Coronary artery (tissue), 2 donors: ENCODE measurements around the gene BHLHE23.

ENCODE experiments used
- DNase-seq: peaks from one replicate; pipeline ENCODE4 v3.0.0-alpha.2; 2017; ENCODE audit warnings: low spot score
- H3K27ac ChIP-seq, 2 donors: fragments of 200-600 bp; sonication (generic); one replicate each; pipeline ENCODE4 v1.5.1; 2016 to 2019
- H3K4me3 ChIP-seq: fragments of 200-600 bp; sonication (generic); 2 replicates; pipeline ENCODE4 v1.5.1; 2016; ENCODE audit warnings: mild to moderate bottlenecking, moderate library complexity
- TF ChIP-seq, protein P1 (sequence below): fragments of 200-600 bp; sonication (generic); IDR thresholded peaks from one replicate; pipeline ENCODE4 v1.5.1; 2019; ENCODE audit warnings: antibody characterized with exemption

Gene BHLHE23

DNA sequence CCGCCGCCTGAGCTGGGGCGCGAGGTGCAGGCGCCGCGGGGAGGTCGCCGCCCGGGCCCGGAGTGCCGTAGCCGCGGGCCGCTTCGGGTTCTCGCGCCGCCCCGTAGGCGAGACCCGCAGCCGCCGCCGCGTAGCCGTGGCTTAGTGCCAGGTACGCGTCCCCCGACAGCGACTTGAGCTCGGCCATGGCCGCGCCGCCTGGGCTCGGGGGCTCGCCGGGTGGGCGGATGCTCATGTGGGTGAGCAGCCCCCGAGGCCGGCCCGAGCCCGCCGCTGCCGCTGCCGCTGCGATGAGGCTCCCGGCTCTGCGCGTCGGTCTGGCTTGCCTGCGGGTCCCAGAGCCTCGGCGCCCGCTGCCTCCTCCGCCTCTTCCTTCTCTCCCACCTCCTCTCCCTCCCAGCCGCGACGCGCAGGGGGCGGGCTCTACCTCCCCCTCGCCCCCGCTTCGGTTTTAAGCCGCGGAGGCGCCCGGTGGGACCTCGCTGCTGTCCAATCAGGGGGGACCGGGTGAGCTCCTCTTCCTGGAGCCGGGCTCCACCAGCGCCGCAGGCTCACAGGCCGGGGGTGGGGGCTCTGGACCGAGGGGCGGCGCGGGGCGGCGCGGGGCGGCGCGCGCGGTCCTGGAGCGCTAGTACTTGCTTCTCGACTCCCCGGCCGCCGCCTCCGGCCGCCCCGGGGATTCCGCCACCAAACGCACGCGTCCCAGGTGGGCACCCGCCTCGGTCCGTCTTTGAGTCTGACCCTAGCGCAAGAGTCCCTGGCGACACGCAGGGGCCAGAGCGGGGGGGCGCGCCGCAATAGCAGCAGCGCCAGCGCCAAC lies at the start of gene BHLHE23:
BHLHE23 (minus strand) TSS at position 425 of the 820 bp plus-strand sequence; CDS start at position 235, 190 bp downstream.
- DNase-seq, result no peak
- H3K4me3 ChIP-seq, result peak within 1 kb of the TSS; percentile 42
- no peak within 1 kb of the TSS for H3K27ac ChIP-seq
- TF ChIP-seq, protein P1, sequence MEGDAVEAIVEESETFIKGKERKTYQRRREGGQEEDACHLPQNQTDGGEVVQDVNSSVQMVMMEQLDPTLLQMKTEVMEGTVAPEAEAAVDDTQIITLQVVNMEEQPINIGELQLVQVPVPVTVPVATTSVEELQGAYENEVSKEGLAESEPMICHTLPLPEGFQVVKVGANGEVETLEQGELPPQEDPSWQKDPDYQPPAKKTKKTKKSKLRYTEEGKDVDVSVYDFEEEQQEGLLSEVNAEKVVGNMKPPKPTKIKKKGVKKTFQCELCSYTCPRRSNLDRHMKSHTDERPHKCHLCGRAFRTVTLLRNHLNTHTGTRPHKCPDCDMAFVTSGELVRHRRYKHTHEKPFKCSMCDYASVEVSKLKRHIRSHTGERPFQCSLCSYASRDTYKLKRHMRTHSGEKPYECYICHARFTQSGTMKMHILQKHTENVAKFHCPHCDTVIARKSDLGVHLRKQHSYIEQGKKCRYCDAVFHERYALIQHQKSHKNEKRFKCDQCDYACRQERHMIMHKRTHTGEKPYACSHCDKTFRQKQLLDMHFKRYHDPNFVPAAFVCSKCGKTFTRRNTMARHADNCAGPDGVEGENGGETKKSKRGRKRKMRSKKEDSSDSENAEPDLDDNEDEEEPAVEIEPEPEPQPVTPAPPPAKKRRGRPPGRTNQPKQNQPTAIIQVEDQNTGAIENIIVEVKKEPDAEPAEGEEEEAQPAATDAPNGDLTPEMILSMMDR, result no peak

DNA sequence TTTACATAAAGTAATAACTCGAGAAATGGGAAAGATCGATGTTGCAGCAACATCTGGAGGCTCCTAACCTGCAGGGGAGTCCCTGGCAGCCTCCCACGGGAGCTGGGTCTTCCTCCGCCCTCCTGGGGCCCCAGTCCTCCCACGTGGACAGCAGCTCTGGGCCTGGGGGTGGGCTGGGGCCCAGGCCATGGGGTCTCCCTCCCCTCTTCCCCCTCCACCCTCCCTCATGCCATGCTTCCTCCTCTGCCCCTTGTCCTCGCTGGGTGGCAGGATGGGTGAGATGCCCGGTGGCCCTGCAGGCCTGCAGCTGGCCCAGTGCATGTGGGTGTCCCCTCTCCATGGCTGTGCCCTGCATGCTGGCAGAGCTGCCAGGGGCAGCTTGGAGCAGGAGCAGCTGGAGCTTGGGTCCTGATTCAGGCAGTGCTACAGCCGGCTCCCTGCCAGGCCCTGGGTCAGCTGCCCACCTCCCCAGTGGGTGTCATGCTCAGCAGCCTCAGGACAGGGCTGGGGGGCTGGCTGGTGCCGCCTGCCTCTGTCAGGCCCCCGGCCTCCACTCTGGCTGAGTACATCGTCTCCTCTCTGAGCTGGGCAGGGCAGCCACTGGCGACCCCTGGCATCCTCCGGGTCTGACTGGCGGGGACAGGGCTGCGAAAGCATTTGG lies 48.9 kb upstream of the BHLHE23 start:
- Histone ChIP-seq H3K27ac (no peak overlapping the region), H3K4me3 (no peak overlapping the region)
- DNase-seq, result peak; percentile 55
- TF ChIP-seq, protein P1, result no peak

DNA sequence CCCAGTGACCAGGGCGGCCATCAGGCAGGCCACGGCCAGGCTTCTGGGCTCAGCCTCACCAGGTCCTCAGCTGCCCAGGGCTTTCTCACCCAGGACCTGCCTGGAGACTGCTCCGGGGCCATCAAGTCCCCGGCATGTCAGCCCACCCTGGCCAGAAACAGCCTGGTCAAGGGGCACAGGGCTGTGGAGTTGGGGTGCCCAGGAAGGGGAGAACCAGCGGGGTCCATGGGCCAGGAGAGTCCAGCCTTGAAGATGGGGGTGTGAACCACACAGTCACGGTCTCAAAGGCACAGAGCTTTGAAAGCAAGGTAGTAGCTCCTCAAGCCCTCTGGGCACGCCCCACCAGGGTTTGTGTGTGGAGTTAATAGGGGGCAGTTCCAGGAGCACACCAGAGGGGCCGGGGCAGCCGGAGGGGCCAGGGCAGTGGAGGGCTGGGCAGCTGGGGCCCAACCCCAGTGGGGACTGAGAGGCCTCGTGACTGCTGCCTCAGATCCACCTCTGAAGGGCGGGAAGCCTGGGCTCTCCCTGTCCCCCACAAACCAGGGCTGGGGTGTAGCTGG lies 48.0 kb upstream of the BHLHE23 start:
- no peak overlapping the region for H3K27ac ChIP-seq
- TF ChIP-seq, protein P1, result no peak
- peak; percentile 64 for DNase-seq
- H3K4me3 ChIP-seq, result no peak overlapping the region

DNA sequence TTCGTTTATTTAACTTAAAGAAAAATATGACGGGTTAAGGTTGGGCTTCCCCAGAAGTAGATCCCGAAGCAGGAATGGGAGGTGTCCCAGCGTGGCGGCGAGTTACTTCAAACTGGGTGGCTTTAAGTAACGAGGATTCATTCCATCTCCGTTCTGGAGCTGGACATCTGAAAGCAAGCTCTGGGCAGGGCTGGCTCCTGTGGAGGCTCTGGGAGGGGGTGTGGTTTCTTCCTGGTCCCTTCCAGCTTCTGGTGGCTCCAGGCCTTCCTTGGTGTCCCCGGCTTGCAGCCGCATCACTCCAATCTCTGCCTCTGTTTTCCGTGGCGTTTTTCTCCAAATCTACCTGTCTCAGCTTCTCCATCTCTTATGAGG lies 47.3 kb upstream of the BHLHE23 start:
- TF ChIP-seq, protein P1, result no peak
- no peak for DNase-seq
- Histone ChIP-seq H3K27ac (no peak overlapping the region), H3K4me3 (no peak overlapping the region)

DNA sequence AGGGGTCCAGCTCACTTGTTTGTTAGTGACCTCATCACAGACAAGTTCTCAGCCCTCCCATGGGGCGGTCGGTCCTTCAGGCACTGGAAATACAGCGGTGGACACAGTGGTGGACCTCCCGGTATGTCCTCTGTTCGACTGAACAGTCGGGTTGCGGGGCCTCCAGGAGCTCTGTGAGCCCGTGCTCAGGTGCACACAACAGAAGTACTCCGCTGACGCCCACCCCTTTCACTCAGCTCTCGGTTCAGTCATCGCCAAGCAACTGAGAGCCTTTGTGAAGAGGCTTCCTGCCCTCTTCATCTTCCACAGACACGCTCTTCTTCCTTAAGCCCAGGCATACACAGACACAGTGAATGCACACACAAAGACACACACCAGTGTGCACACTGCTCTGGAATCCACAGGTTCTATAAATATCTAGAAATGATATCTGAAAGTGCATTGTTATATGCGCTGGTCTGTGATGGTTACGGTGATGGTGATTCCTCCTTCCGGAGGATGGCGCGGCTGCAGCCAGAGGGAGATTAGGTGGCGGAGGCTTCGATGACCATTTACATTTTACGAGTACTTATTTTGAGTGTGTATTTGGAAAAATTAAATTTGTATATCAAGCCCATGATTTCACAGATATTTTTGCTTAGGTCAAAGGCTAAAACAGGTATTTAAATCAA lies 46.8 kb upstream of the BHLHE23 start:
- Histone ChIP-seq H3K27ac (no peak overlapping the region), H3K4me3 (no peak overlapping the region)
- no peak for DNase-seq
- TF ChIP-seq, protein P1, result no peak

DNA sequence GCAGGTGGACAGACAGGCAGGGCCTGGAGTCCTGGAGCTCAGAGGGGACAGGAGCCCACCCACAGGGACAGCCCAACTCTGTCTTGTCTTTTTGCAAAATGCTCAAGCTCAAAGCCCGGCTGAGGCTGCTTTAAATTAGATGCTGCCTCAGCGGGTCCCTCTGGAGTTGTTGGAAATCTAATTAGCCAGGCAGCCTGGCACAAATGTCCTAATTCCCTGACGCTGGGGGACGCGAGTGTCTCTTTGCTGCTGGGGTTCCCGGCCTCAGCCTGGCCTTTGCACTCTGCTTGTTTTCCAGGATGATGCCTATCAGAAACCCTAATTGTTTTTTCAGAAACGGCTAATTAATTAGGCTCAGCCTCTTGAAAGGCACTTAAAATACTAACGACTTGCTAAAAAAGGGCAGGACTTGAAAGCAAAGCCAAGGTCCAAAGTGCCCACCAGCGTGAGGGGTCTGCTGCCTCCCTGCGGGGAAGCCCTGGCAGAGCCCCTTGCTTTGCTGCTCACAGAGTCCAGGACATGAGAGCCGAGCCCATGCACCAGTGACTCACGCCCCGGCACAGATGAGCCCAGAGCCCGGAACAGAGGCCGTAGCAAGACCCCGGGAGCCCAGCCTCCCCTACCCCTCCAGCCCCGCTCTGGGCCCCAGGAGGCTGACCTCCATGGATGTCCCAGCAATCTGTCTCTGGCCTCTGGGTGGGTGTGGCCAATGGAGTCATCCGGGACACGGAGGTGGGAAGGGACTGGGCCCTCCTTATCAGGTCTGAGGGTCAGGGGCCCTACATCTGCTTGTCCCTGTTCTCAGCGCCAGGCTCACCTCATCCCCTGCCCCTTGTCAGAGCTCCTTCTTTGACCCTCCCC lies 46.0 kb upstream of the BHLHE23 start:
- TF ChIP-seq, protein P1, result no peak
- no peak overlapping the region for H3K27ac ChIP-seq
- no peak for DNase-seq
- H3K4me3 ChIP-seq, result no peak overlapping the region
